Ishikawa (cell line): ENCODE results near the gene IGLON5.

Source experiments
- CREB1 ChIP-seq: IDR thresholded peaks from 2 replicates; pipeline ENCODE4 v1.6.1; 2012; ENCODE audit warnings: low read depth
- MAX ChIP-seq: IDR thresholded peaks from 2 replicates; pipeline ENCODE4 v1.6.1; 2012
- NFIC ChIP-seq: IDR thresholded peaks from 2 replicates; pipeline ENCODE4 v1.6.1; 2012
- TEAD4 ChIP-seq: IDR thresholded peaks from 2 replicates; pipeline ENCODE4 v1.6.1; 2012
- YY1 ChIP-seq: IDR thresholded peaks from 2 replicates; pipeline ENCODE4 v1.6.1; 2012; ENCODE audit warnings: low read depth
- TF ChIP-seq, protein P1 (sequence below): IDR thresholded peaks from 2 replicates; pipeline ENCODE4 v1.6.1; 2012; ENCODE audit warnings: low read depth, mild to moderate bottlenecking

DNA sequence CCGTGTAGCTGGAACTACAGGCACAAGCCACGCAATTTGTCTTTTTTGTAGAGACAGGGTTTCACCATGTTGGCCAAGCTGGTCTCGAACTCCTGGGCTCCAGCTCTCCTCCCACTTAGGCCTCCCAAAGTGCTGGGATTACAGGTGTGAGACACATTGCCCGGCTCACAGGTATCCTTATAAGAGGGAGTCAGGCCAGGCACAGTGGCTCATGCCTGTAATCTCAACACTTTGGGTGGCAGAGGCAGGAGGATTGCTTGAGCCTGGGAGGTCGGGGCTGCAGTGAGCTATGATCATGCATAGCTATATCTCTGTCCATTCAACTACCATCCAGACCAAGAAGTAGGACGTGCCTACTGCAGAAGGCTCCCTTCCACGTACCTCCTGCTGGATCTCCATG is 10.2 kb upstream of the IGLON5 start:
- TF ChIP-seq YY1 (no peak), NFIC (no peak), TEAD4 (no peak), MAX (no peak), CREB1 (no peak)
- TF ChIP-seq, protein P1, sequence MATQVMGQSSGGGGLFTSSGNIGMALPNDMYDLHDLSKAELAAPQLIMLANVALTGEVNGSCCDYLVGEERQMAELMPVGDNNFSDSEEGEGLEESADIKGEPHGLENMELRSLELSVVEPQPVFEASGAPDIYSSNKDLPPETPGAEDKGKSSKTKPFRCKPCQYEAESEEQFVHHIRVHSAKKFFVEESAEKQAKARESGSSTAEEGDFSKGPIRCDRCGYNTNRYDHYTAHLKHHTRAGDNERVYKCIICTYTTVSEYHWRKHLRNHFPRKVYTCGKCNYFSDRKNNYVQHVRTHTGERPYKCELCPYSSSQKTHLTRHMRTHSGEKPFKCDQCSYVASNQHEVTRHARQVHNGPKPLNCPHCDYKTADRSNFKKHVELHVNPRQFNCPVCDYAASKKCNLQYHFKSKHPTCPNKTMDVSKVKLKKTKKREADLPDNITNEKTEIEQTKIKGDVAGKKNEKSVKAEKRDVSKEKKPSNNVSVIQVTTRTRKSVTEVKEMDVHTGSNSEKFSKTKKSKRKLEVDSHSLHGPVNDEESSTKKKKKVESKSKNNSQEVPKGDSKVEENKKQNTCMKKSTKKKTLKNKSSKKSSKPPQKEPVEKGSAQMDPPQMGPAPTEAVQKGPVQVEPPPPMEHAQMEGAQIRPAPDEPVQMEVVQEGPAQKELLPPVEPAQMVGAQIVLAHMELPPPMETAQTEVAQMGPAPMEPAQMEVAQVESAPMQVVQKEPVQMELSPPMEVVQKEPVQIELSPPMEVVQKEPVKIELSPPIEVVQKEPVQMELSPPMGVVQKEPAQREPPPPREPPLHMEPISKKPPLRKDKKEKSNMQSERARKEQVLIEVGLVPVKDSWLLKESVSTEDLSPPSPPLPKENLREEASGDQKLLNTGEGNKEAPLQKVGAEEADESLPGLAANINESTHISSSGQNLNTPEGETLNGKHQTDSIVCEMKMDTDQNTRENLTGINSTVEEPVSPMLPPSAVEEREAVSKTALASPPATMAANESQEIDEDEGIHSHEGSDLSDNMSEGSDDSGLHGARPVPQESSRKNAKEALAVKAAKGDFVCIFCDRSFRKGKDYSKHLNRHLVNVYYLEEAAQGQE, result no peak
